Stimulated activated naive B cell treated with anti-CD40 and anti-IgM and Interleukin-4, amounts not matched to agents 10 μg/mL and 1 μg/mL and 100 μg/mL, for 72 hours (primary cell): ENCODE measurements around the gene MAPKAPK3.

Experiments
- ATAC-seq, 2 donors: fragments of 150-1000 bp; cut with Tn5 transposase; replicated peaks; 2 replicates each; pipeline ENCODE4 v1.10.0; 2021; ENCODE audit warnings: moderate library complexity in 1 of 2
- DNase-seq: peaks from one replicate; pipeline ENCODE4 v3.0.0; 2021
- H3K27ac Mint-ChIP-seq: one replicate; pipeline ENCODE4 v1.8.0; 2022; ENCODE audit warnings: mild to moderate bottlenecking, mixed read lengths
- H3K27me3 Mint-ChIP-seq, 2 donors: one replicate each; pipeline ENCODE4 v1.8.0; 2022; ENCODE audit warnings: mixed read lengths in 2 of 2
- H3K36me3 Mint-ChIP-seq, 2 donors: one replicate each; pipeline ENCODE4 v1.8.0; 2022; ENCODE audit warnings: mixed read lengths in 2 of 2, mild to moderate bottlenecking in 1 of 2
- H3K4me1 Mint-ChIP-seq, 2 donors: one replicate each; pipeline ENCODE4 v1.8.0; 2022; ENCODE audit warnings: mixed read lengths in 2 of 2, mild to moderate bottlenecking in 1 of 2
- H3K4me3 Mint-ChIP-seq, 2 donors: one replicate each; pipeline ENCODE4 v1.8.0; 2022; ENCODE audit warnings: mild to moderate bottlenecking in 2 of 2, mixed read lengths in 2 of 2, moderate library complexity in 1 of 2
- H3K9me3 Mint-ChIP-seq, 2 donors: one replicate each; pipeline ENCODE4 v1.8.0; 2022; ENCODE audit warnings: mixed read lengths in 2 of 2, mild to moderate bottlenecking in 1 of 2

Gene MAPKAPK3

DNA sequence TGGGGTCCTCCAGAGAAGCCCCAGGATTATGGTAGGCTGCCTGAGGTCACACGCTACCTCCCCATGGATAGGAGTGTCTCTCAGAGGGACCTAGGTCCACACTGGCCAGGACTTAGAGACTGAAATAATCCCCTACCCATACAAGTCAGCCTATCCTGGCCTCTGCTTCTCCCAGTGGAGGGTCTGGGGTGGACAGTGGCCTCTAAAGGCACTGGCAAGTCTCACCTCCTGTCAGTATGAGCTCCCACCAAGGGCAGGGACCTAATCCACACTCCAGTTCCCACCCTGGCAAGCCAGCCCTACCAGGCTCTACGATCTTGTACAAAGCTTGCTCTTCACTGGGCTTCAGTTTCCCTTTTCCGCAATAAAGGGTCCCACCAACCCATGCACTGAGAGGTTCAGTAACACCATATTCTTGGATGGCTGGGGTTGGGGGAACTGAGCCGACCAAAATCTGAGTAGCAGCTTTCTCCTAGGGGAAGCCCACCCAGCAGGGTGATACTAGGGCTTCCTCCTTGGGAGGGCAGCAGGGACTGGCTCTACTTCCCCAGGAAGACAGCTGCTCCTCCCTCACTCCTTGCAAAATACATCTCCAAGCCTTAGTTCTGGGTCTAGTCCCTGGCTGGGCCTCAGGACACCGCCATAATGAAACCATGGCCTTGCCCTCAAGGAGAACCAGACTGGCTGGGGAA lies 7.7 kb upstream of the MAPKAPK3 start:
- peaks cover 64 to 85% of the 10 kb centered on the region in 2 donors for H3K36me3 Mint-ChIP-seq
- peak overlapping the region; percentile 91 to 92 for H3K4me3 Mint-ChIP-seq
- DNase-seq = no peak
- H3K27me3 Mint-ChIP-seq = no peaks in the 10 kb centered on the region
- ATAC-seq = no peak
- H3K27ac Mint-ChIP-seq = peak overlapping the region; percentile 93
- H3K9me3 Mint-ChIP-seq = no peaks in the 10 kb centered on the region
- peaks cover 62 to 82% of the 10 kb centered on the region in 2 donors for H3K4me1 Mint-ChIP-seq

DNA sequence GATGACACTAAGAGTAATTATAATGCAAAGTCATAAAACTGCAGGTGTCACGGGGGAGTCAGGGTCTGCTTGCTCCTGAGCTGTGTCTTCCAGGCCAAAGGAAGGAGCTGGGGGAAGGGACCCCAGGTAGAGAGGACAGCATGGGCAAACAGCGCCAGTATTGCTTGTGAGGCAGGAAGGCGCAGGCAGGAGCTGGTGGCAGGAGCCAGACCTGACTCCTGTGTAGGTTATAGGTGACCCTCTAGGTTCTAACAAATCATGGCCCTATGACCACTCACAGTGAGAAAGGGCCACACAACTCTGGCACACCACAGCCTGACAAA lies 7.2 kb upstream of the MAPKAPK3 start:
- no peak for DNase-seq
- Mint-ChIP-seq H3K4me1 (peaks cover 62 to 81% of the 10 kb centered on the region in 2 donors), H3K27me3 (no peaks in the 10 kb centered on the region), H3K27ac (peak overlapping the region; percentile 93), H3K36me3 (peaks cover 63 to 84% of the 10 kb centered on the region in 2 donors), H3K9me3 (no peaks in the 10 kb centered on the region), H3K4me3 (peak overlapping the region; percentile 91 to 92)
- no peak for ATAC-seq

DNA sequence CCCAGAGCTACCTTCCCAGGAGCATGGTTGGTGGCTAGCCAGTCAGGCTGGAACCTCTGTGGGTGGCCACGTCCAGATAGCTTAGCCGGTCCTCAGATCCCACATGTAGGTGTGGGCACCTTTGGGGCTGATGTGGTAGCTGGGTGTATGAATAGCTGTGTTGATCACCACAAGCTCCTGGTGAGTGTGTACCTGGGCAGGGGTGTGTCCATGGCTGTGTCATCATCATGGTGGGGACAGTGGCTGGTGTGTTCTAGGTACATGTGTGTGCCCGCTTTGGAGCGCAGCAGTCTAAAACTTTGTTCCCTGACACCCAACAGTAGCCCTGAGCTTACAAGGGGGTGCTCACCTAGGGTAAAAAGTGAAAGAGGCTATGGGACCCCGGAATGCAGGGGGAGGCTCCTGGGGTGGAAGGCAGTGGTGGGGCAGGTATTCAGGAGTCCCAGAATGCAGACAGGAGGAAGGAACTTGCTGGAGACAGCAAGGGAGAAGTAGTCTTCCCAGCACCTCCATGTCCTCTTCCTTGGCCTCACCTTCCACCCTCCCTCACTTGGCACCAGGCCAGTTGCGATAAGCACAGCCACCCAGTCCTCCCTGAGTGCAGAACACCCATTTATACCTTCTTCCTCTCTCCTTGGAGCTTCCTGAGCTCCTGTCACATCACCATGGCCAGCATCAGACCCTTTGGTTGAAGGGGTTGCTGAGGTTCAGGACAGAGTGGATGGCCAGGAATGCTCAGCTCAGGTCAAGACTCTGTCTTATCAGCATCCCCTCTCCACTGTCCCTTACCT lies 6.6 kb upstream of the MAPKAPK3 start:
- peaks cover 55 to 79% of the 10 kb centered on the region in 2 donors for H3K4me1 Mint-ChIP-seq
- DNase-seq = no peak
- H3K27ac Mint-ChIP-seq = peak overlapping the region; percentile 93
- peaks cover 56 to 77% of the 10 kb centered on the region in 2 donors for H3K36me3 Mint-ChIP-seq
- H3K9me3 Mint-ChIP-seq = no peaks in the 10 kb centered on the region
- no peak for ATAC-seq
- H3K4me3 Mint-ChIP-seq = peak overlapping the region; percentile 91 to 92
- no peaks in the 10 kb centered on the region for H3K27me3 Mint-ChIP-seq

DNA sequence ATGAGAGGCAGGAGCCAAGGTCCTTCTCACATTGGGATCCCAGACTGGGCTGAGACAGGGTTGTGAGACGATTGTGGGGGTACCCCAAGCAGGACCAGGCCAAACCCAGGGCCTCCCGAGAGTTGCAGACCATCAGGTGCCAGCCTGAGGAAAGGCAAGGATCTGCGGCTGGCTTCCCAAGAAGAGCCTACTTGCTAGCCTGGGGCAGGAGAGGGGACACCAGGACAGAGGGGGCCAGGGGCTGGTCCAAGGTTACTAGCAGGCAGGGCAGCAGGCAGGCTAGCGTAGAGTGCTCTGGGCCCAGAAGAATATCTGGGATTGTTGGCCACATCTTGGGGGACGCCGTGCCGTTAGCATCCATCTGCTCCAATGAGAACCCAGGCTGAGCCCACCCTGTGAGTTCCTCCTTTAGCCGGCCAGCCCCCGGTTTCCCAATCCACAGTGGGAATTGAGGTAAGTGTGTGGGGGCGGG lies 5.9 kb upstream of the MAPKAPK3 start:
- Mint-ChIP-seq H3K27me3 (no peaks in the 10 kb centered on the region), H3K4me1 (peaks cover 53 to 79% of the 10 kb centered on the region in 2 donors), H3K36me3 (peaks cover 50 to 71% of the 10 kb centered on the region in 2 donors), H3K27ac (peak overlapping the region; percentile 93), H3K9me3 (no peaks in the 10 kb centered on the region), H3K4me3 (peak overlapping the region; percentile 91 to 92)
- ATAC-seq (no peak), DNase-seq (no peak)

DNA sequence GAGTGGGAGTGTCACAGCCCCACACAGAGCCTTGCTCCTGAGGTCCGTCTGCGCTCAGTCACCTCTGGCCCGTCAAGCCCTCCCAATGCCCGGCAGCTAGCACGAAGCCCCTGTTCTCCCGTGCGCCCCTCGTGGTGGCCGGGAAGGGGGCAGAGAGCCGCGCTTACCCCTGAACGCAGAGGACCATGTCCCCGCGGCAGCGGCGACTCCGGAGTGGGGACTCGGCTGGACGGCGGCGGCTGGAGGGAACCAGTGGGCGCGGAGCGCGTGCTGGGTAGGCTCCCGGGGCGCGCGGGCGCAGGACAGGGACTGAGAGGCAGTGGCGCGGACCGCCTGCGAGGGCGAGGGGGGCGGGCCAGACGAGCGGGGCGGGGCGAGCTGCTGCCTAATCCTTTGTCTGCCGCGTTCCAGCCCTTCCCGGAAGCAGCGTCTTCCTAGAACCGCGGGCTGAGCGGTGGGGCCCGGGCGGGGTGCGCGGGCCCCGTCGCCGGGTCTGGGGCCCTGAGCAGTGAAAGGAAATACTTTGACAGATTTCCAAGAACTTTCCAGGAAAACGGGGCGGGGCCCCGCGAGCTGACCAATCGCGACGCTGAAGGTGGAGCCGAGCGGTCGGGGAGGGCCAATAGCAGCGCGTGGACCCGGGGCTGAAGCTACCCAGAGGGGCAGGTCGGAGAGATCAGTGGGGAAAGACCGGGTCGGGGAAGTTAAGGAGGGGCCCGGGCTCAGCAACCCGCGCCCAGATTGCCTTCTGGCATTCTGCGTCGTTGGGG lies 5.3 kb upstream of the MAPKAPK3 start, which contains the start of gene CISH:
TSS of gene CISH (minus strand) at position 311 of the 770 bp plus-strand sequence. CDS start at position 187, 124 bp downstream.
- peaks cover 55 to 79% of the 10 kb centered on the region in 2 donors for H3K4me1 Mint-ChIP-seq
- DNase-seq = peak; percentile 95

DNA sequence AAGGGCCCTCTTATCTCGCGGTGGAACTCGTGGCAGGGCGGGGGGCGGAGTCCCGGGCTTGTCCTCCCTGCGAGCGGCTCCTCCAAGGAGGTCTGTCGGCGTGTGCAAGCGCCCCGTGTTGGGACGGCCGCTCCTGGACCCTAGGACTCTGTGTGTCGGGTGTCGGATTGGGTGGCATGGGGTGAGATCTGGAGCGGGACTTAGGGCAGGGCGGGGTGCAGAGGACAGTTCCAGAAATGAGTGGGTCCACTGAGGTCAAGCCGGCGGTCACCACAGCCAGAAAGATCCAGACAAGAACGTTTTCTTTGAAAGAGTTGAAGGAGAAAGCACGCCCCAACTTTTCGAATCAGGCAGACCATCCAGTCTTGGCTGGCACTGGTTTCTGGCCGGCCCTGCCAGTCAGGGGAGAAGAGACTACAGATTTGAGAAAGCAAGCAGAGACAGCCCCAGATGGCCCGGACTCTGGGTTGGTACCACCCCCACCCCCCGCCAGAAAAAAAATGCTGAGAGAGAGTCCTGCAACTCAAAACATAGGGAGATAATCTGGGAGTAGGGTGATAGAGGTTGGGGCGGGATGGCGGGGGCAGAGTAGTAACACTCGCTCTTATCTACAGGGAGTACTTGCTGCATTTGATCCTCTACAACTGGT lies 4.6 kb upstream of the MAPKAPK3 start:
- H3K27ac Mint-ChIP-seq = peak overlapping the region; percentile 93
- no peaks in the 10 kb centered on the region for H3K9me3 Mint-ChIP-seq
- H3K36me3 Mint-ChIP-seq = peaks cover 42 to 59% of the 10 kb centered on the region in 2 donors
- ATAC-seq (no peak), DNase-seq (no peak)
- H3K4me3 Mint-ChIP-seq = peak overlapping the region; percentile 91 to 92
- H3K27me3 Mint-ChIP-seq = no peaks in the 10 kb centered on the region
- H3K4me1 Mint-ChIP-seq = peaks cover 51 to 72% of the 10 kb centered on the region in 2 donors

More for the DNA sequence above, 5.3 kb upstream of the MAPKAPK3 start, which contains the start of gene CISH:
- peak within 1 kb of the TSS; percentile 93 for H3K27ac Mint-ChIP-seq
- H3K9me3 Mint-ChIP-seq = no peaks in the 10 kb centered on the region
- ATAC-seq = peak; percentile 76 to 78
- peak within 1 kb of the TSS; percentile 91 to 92 for H3K4me3 Mint-ChIP-seq
- H3K27me3 Mint-ChIP-seq = no peaks in the 10 kb centered on the region
- H3K36me3 Mint-ChIP-seq = peaks cover 45 to 66% of the 10 kb centered on the region in 2 donors

DNA sequence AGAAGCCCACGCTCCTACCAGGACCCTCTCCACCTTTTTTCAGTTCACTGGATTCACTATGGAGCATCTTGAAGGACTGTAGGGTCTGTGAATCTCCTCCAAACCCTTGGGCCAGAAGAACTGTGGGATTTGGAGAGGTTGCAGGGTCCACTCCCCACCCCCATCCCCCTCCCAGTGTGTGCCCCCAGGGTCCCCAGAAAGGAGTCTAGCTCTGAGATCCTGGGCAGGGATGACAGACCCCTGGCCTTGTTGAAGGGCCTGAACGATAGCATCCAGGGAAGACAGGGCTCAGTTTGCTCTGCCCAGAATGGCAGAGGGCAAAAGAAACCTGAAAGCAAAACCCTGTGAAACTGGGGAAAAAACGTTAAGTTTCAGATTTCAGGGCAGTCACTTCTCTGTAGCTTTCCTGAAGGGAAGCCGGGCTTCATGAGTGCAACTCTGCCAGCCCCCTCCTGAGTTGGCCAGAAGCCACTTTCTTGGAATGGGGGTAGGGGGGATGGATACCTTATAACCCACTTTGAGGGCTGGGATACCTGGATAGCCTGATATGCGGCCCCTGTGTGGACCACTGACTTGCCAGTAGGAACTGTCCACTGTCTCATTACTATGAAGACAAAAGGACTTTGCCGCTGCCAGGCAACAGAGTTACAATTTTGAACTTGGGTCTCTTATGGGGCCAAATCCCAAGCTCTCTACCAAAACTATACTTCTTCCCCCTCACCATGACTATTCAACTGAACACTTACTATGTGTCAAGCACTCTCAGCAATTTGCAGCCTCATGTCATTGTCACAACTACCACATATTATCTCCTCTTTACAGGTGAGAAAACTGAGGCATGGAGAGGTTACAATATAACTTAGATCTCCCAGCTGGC lies 3.7 kb upstream of the MAPKAPK3 start:
- peaks cover 50 to 69% of the 10 kb centered on the region in 2 donors for H3K4me1 Mint-ChIP-seq
- peak overlapping the region; percentile 93 for H3K27ac Mint-ChIP-seq
- H3K4me3 Mint-ChIP-seq = peak overlapping the region; percentile 91 to 92
- no peaks in the 10 kb centered on the region for H3K27me3 Mint-ChIP-seq
- no peak for ATAC-seq
- H3K36me3 Mint-ChIP-seq = peaks cover 36 to 51% of the 10 kb centered on the region in 2 donors
- no peak for DNase-seq
- H3K9me3 Mint-ChIP-seq = no peaks in the 10 kb centered on the region

DNA sequence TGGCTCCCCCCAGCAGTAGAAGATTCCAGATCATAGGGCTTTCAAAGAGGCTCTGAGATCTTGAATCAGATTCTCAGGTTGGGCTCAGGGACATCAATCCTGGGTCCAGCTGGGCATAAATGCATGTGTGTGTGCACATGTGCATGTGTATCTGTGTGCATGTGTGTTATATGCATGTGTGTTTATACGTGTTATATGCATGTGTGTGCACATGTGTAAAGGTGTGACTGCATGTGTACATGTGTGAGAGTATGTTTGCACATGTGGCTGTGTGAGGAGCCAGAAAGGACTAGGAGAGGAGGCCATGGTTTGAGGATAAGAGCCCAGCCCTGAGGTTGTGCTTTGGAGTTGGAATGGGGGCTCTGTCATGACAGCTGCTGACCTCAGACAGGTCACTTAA lies 1.8 kb upstream of the MAPKAPK3 start:
- H3K36me3 Mint-ChIP-seq = peaks cover 19 to 43% of the 10 kb centered on the region in 2 donors
- no peaks in the 10 kb centered on the region for H3K27me3 Mint-ChIP-seq
- ATAC-seq = no peak
- no peak for DNase-seq
- no peak overlapping the region for H3K27ac Mint-ChIP-seq
- H3K4me3 Mint-ChIP-seq = no peak overlapping the region
- H3K4me1 Mint-ChIP-seq = peaks cover 46 to 73% of the 10 kb centered on the region in 2 donors
- no peaks in the 10 kb centered on the region for H3K9me3 Mint-ChIP-seq

DNA sequence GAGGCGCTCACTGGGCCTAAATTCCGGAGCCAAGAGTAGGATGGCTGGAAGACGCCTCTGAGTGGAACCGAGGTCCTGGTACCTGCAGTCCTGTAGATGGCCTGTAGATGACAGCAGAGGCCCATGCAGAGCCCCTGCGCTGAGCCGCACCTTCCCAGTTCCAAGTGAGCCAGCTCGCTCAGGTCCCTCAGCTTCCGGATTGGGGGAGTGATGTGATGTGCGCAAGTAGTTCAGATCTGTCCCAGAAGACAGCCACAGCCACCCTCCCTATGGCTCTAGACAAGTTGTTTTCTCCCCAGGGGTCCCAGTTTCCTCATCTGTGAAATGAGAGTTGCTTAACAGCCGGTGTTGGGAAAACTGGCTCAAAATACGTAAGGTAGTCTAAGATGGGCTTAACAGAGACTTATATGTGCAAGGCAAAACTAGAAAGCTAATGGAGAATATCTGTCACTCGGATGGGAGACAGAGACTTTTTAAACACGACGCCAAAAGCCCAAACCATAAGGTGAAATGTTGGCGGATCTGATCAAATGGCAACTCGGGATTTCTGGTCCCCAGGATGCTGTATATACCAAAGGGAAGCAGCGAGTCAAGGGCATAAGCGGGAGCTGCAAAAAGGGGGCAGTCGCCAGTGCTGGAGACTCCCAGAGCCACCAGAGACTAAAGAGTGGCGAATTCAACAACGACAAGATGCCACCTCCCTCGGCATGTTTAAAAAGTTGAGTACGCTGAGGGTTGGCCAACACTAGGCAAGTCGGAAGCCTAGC lies 765 bp upstream of the MAPKAPK3 start:
- peak; percentile 22 to 27 for ATAC-seq
- H3K9me3 Mint-ChIP-seq = no peaks in the 10 kb centered on the region
- peak overlapping the region; percentile 95 to 96 for H3K4me3 Mint-ChIP-seq
- H3K27ac Mint-ChIP-seq = peak overlapping the region; percentile 92
- no peaks in the 10 kb centered on the region for H3K27me3 Mint-ChIP-seq
- H3K4me1 Mint-ChIP-seq = peaks cover 52 to 76% of the 10 kb centered on the region in 2 donors
- peak; percentile 73 for DNase-seq
- peaks cover 18 to 41% of the 10 kb centered on the region in 2 donors for H3K36me3 Mint-ChIP-seq

DNA sequence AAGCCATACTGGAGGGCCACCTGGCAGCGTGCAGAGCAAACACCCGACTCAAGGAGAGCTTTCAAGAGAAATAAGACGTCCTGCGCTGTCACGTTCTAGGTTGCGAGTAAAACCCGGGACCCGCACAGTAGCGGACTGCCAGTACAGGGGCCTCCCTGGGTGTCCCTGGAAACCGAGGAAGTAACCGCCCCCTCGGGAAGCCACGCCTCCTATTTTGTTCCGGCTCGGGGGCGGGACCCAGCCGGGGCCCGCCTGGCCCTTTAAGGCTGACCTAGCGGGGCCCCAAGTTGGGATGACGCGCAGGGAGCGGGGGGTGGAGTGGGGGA lies 218 bp upstream of the MAPKAPK3 start:
- ATAC-seq = peak; percentile 59 to 68

DNA sequence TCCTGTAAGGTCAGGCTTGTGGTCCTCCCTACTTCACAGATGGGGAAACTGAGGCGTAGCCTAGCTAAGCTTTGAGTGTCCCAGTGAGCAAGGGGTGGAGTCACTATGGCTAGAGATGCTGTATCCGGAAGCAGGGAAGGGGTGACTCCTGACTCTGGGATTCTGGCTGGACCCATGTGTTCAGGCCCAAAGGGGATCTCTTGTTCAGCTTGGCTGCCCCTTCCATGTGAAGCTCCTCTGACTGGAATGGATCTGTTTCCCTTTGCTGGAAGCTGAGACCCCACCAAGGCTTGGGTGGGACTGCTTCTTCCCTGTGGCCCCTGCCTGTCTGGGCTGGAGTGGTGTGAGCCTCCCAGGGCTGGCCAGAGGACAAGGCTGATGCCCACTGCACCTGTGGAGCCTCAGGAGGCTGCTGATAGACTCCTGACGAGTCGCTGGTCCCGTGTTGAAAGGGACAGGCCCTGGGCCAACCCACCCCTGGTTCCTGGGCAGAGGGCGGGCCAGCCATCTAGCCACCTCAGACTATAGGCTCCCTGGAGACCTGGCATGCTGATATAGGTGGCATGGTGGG lies 1.0 kb downstream of the MAPKAPK3 start:
- Mint-ChIP-seq H3K9me3 (no peaks in the 10 kb centered on the region), H3K27me3 (no peaks in the 10 kb centered on the region), H3K4me1 (peaks cover 44 to 81% of the 10 kb centered on the region in 2 donors), H3K4me3 (peak overlapping the region; percentile 95 to 96), H3K36me3 (peaks cover 15 to 31% of the 10 kb centered on the region in 2 donors), H3K27ac (peak overlapping the region; percentile 62)
- ATAC-seq (no peak), DNase-seq (no peak)

More for the DNA sequence above, 218 bp upstream of the MAPKAPK3 start:
- Mint-ChIP-seq H3K4me3 (peak overlapping the region; percentile 95 to 96), H3K27me3 (no peaks in the 10 kb centered on the region), H3K36me3 (peaks cover 15 to 37% of the 10 kb centered on the region in 2 donors), H3K4me1 (peaks cover 52 to 78% of the 10 kb centered on the region in 2 donors), H3K27ac (peak overlapping the region; percentile 92), H3K9me3 (no peaks in the 10 kb centered on the region)
- DNase-seq = peak; percentile 92

DNA sequence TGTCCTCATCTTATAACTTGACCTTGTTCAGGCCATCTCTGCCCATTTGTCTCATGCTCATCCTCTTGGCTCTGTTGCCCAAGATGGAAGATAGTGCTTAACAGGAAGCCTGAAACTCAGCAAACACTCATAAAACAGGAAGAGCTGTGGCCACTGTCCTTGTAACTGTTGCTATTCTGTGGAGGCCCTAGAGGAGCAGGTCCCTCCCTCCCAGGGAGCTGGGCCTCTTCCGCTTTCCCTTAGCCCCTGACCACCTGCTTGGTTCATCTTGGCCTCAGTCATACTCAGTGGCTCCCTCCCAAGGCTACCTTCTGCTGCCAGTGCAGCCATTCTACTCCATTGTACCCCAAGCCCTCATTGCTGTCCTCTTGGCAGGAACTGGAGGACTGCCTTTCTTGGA lies 3.5 kb downstream of the MAPKAPK3 start:
- Mint-ChIP-seq H3K4me1 (peaks cover 46 to 81% of the 10 kb centered on the region in 2 donors), H3K9me3 (no peaks in the 10 kb centered on the region), H3K4me3 (peak overlapping the region in 1 of 2 donors; percentile 43), H3K27me3 (no peaks in the 10 kb centered on the region), H3K27ac (peak overlapping the region; percentile 71), H3K36me3 (peaks cover 14 to 37% of the 10 kb centered on the region in 2 donors)
- DNase-seq = no peak
- no peak for ATAC-seq
